H1 (cell line): ENCODE measurements around the gene ASRGL1.

ENCODE experiments used
- CHD1 ChIP-seq: IDR thresholded peaks from 2 replicates; pipeline ENCODE4 v1.6.1; 2012; ENCODE audit warnings: low read depth, low read length, improper control_type of control experiment
- CTBP2 ChIP-seq: IDR thresholded peaks from 2 replicates; pipeline ENCODE4 v1.7.0; 2011; ENCODE audit warnings: borderline replicate concordance, mild to moderate bottlenecking, moderate library complexity, mixed read lengths, low read length; ENCODE audit not compliant: insufficient read depth, insufficient read length
- GABPA ChIP-seq: IDR thresholded peaks from 2 replicates; pipeline ENCODE4 v1.6.1; 2011; ENCODE audit warnings: mild to moderate bottlenecking, low read length, moderate library complexity, borderline replicate concordance; ENCODE audit not compliant: insufficient read depth
- HDAC6 ChIP-seq: IDR thresholded peaks from one replicate; pipeline ENCODE4 v1.7.1; 2012; ENCODE audit warnings: low read depth, mild to moderate bottlenecking, inconsistent platforms, low read length, moderate library complexity
- KDM1A ChIP-seq: fragments of 200-600, 300-600 bp; sonication (generic); IDR thresholded peaks from 2 replicates; pipeline ENCODE4 v1.7.1; 2016; ENCODE audit warnings: mild to moderate bottlenecking, low read length, borderline replicate concordance
- MAFK ChIP-seq: IDR thresholded peaks from 2 replicates; pipeline ENCODE4 v1.6.1; 2012; ENCODE audit warnings: low read depth, mild to moderate bottlenecking, improper control_type of control experiment, low read length
- POLR2A ChIP-seq, 2 experiments: IDR thresholded peaks; 1 replicate in 1 of 2; 2 replicates in 1 of 2; pipeline ENCODE4 v1.6.1; 2011; ENCODE audit warnings: low read depth in 2 of 2, low read length in 2 of 2, mild to moderate bottlenecking in 2 of 2; ENCODE audit errors: control extremely low read depth in 1 of 2
- RNF2 ChIP-seq: fragments of 200-900, 300-1000 bp; sonication (generic); IDR thresholded peaks from 2 replicates; pipeline ENCODE4 v1.7.1; 2016; ENCODE audit warnings: borderline replicate concordance, low read depth, mild to moderate bottlenecking, antibody characterized with exemption, low read length; ENCODE audit not compliant: poor library complexity, severe bottlenecking; ENCODE audit errors: missing control alignments
- SP1 ChIP-seq: IDR thresholded peaks from 2 replicates; pipeline ENCODE4 v1.6.1; 2011; ENCODE audit warnings: low read depth, low read length
- TAF1 ChIP-seq: IDR thresholded peaks from 2 replicates; pipeline ENCODE4 v1.6.1; 2011; ENCODE audit warnings: mild to moderate bottlenecking, low read depth, low read length
- TEAD4 ChIP-seq: IDR thresholded peaks from 2 replicates; pipeline ENCODE4 v1.6.1; 2012; ENCODE audit warnings: low read depth, low read length, inconsistent platforms, mixed read lengths
- TF ChIP-seq, protein P1 (sequence below), 3 experiments: IDR thresholded peaks; 1 replicate in 2 of 3; 2 replicates in 1 of 3; pipeline versions ENCODE4 v1.5.1 to v1.6.1; 2011; ENCODE audit warnings: low read length in 3 of 3, mild to moderate bottlenecking in 3 of 3, inconsistent platforms in 2 of 3, low read depth in 1 of 3, moderate library complexity in 1 of 3; ENCODE audit not compliant: insufficient read depth in 1 of 3; ENCODE audit errors: control extremely low read depth in 1 of 3
- TF ChIP-seq, protein P2 (sequence below): IDR thresholded peaks from 2 replicates; pipeline ENCODE4 v1.6.1; 2011; ENCODE audit warnings: low read depth, mild to moderate bottlenecking, low read length; ENCODE audit not compliant: insufficient read depth

DNA sequence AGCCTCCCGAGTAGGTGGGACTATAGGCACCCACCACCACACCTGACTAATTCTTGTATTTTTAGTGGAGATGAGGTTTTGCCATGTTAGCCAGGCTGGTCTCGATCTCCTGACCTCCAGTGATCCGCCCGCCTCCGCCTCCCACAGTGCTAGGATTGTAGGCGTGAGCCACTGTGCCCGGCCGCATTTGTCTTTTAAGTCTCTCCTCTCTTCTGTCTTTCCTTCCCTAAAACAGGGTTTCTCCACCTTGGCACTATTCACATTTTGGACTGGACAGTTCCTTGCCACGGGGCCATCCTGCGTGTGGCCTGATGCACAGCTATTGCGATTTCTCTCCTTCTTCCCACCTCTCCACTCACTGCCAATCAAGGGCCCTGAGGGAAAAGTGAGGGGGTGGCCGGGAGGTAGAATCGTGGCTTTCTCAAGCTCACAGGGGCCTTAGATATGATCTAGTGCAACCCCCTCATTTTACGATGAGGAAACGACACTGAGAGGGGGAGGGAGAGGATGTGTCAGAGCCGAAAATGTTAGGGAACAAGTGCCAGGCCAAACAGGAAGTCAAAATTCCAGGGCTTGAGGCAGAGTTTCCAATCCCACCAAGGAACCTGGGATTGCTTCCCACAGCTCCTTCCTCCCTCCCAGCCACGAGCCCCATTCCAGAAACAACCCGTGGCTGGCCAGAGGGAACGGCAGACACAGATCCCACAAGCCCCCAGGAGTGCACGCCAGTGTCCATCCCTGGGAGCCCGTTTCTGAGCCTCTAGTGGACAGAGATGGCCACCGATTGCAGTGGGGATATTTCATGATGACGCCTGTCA is 102.7 kb downstream of the ASRGL1 start:
- TF ChIP-seq KDM1A (no peak), SP1 (no peak), MAFK (no peak), GABPA (no peak), HDAC6 (no peak), POLR2A (IDR thresholded peaks at IDR 0.05; ENCODE audit: control extremely low read depth in 1 of 2, low read depth in 2 of 2, low read length in 2 of 2) (no peak), TEAD4 (no peak), CHD1 (no peak), TAF1 (no peak), CTBP2 (no peak), RNF2 (no peak)
- TF ChIP-seq, protein P1, sequence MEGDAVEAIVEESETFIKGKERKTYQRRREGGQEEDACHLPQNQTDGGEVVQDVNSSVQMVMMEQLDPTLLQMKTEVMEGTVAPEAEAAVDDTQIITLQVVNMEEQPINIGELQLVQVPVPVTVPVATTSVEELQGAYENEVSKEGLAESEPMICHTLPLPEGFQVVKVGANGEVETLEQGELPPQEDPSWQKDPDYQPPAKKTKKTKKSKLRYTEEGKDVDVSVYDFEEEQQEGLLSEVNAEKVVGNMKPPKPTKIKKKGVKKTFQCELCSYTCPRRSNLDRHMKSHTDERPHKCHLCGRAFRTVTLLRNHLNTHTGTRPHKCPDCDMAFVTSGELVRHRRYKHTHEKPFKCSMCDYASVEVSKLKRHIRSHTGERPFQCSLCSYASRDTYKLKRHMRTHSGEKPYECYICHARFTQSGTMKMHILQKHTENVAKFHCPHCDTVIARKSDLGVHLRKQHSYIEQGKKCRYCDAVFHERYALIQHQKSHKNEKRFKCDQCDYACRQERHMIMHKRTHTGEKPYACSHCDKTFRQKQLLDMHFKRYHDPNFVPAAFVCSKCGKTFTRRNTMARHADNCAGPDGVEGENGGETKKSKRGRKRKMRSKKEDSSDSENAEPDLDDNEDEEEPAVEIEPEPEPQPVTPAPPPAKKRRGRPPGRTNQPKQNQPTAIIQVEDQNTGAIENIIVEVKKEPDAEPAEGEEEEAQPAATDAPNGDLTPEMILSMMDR (IDR thresholded peaks at IDR 0.05; ENCODE audit: control extremely low read depth in 1 of 3, insufficient read depth in 1 of 3, low read depth in 1 of 3, low read length in 3 of 3), result no peak
- TF ChIP-seq, protein P2, sequence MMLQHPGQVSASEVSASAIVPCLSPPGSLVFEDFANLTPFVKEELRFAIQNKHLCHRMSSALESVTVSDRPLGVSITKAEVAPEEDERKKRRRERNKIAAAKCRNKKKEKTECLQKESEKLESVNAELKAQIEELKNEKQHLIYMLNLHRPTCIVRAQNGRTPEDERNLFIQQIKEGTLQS, result no peak
